NT2/D1 (cell line): Measurements from ENCODE around the gene GPC6.

Experiments used
- DNase-seq: peaks from one replicate; pipeline ENCODE4 v3.0.0-alpha.2; 2011; ENCODE audit warnings: low read depth, low spot score
- H3K27me3 ChIP-seq: 2 replicates; pipeline ENCODE4 v1.6.0; 2011; ENCODE audit warnings: mild to moderate bottlenecking; ENCODE audit not compliant: insufficient read length, insufficient read depth
- H3K36me3 ChIP-seq: 2 replicates; pipeline ENCODE4 v1.6.1; 2011; ENCODE audit warnings: mild to moderate bottlenecking, low read length, mixed read lengths; ENCODE audit not compliant: insufficient read depth, insufficient read length
- H3K4me1 ChIP-seq: 2 replicates; pipeline ENCODE4 v1.5.1; 2011; ENCODE audit not compliant: insufficient read depth, insufficient read length
- H3K4me3 ChIP-seq: 2 replicates; pipeline ENCODE4 v1.5.1; 2011; ENCODE audit warnings: low read depth; ENCODE audit not compliant: insufficient read length
- H3K9ac ChIP-seq: 2 replicates; pipeline ENCODE4 v1.6.0; 2011; ENCODE audit warnings: low read depth; ENCODE audit not compliant: insufficient read length
- H3K9me3 ChIP-seq: 2 replicates; pipeline ENCODE4 v1.5.1; 2011; ENCODE audit warnings: mild to moderate bottlenecking, low read length; ENCODE audit not compliant: insufficient read depth
- SUZ12 ChIP-seq: IDR thresholded peaks from 2 replicates; pipeline ENCODE4 v1.6.1; 2011; ENCODE audit not compliant: insufficient read length, insufficient read depth; ENCODE audit errors: extremely low read depth
- YY1 ChIP-seq: IDR thresholded peaks from 2 replicates; pipeline ENCODE4 v1.6.1; 2011; ENCODE audit not compliant: insufficient read length, insufficient read depth
- ZNF274 ChIP-seq: IDR thresholded peaks from 2 replicates; pipeline ENCODE4 v1.6.1; 2011; ENCODE audit warnings: mild to moderate bottlenecking, low read depth, low read length

The GPC6 gene

DNA sequence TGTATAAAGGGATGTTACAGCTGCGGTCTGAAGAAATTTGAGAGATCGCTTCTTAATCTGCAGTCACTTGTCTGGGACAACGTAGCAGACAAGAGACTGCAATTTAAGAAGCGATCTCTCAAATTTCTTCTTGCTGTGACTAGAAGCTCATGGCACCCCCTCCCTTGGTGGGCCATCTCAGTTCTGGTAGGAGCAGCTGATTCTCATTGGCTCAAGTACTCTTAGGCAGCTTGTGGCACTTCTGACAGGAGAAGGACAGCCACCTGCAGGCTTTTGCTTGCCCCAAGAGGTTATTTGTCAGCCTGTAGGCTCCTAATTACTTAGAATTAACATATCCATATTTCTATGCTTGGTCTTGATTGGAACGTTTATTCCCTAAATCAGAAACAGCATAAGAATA is 749.9 kb downstream of the GPC6 start:
- Histone ChIP-seq H3K27me3 (no peaks in the 10 kb centered on the region), H3K9ac (no peak overlapping the region), H3K9me3 (peaks cover 5% of the 10 kb centered on the region; the same call in 1 of the 2 replicates), H3K4me1 (no peaks in the 10 kb centered on the region), H3K4me3 (no peak overlapping the region), H3K36me3 (no peaks in the 10 kb centered on the region)
- no peak for TF ChIP-seq SUZ12
- TF ChIP-seq ZNF274: no peak
- TF ChIP-seq YY1: no peak
- no peak for DNase-seq

DNA sequence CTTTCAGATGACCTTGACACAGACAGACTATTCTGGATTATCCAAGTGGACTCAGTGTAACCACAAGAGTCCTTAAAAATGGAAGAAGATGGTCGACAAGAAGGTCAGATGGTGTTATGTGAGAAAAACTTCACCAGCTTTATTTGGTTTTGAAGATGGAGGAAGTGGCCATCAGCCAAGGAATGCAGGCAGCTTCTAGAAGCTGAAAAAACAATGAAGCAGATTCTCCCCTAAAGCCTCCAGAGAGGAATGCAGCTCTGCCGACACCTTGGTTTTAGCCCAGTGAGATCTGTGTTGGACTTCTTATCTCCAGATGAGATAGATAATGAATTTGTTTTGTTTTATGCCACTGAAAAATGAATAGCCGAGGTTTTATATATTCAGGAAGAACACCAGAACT is 751.4 kb downstream of the GPC6 start:
- no peak for TF ChIP-seq YY1
- Histone ChIP-seq H3K9ac (no peak overlapping the region), H3K27me3 (no peaks in the 10 kb centered on the region), H3K4me1 (no peaks in the 10 kb centered on the region), H3K36me3 (no peaks in the 10 kb centered on the region), H3K9me3 (peaks cover 5% of the 10 kb centered on the region; the same call in 1 of the 2 replicates), H3K4me3 (no peak overlapping the region)
- no peak for DNase-seq

DNA sequence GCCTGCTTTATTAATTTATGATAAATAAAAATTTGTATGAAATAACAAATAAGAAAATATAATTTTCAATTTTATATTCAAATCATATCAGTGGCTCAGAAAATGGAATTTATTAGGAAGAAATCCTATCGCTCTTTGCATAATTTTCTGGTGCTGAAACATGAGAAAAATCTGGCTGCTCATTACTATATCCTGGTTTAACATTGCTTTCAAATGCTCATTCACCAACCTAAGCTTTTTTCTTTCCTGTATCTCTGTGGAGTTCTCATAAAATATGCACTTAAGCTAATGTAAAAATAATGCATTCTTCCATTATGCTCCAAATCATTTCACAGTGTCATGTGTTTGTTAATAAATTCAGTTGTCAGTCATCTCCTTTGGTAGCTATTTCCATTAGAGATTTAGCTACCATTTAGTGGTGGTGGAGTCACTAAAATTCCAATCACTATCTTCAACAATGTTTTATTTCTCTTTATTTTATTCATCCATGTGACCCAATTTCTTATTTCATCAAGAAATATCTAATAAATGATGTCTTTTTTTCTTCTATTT is 754.9 kb downstream of the GPC6 start:
- no peak overlapping the region for H3K4me3 ChIP-seq
- H3K4me1 ChIP-seq: no peaks in the 10 kb centered on the region
- H3K9me3 ChIP-seq: peaks cover 5% of the 10 kb centered on the region; the same call in 1 of the 2 replicates
- H3K27me3 ChIP-seq: no peaks in the 10 kb centered on the region
- no peaks in the 10 kb centered on the region for H3K36me3 ChIP-seq
- TF ChIP-seq SUZ12 (no peak), YY1 (no peak), ZNF274 (no peak)
- no peak for DNase-seq
- H3K9ac ChIP-seq: no peak overlapping the region

DNA sequence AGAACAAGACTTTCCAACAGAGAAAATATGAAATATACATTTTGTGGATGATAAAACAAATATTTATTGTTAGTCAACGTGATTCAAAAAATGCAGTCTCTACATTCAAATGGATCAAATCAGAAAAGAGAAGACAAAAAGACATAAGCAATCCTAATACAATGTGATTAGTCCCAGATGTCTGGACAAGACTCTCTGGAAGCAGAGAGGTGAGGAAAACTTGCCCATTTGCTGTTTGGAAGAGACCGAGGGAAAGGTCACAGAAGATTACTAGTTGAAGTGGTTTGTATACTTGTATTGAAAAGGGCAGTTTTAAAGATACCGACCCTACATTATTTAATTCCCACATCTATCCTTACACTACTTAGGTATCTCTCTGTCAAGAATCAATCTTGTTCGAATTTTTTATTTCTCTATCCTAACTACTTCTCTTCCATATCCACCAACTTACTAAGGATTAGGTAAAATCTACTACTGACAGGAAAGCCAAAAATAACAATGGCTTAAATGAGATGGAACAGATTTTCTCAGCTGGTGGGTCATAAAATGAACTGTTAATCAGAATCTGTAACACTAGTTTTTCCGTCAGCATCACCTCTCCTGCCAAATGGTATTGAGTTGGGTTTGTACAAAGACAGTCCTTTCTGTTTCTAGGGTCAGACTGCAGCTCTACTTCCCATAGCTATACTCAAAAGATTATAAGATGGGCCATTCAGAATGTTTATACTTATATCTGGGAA is 755.7 kb downstream of the GPC6 start:
- Histone ChIP-seq H3K27me3 (no peaks in the 10 kb centered on the region), H3K9me3 (peaks cover 5% of the 10 kb centered on the region; the same call in 1 of the 2 replicates), H3K36me3 (no peaks in the 10 kb centered on the region), H3K4me3 (no peak overlapping the region), H3K9ac (no peak overlapping the region), H3K4me1 (no peaks in the 10 kb centered on the region)
- no peak for TF ChIP-seq YY1
- no peak for TF ChIP-seq SUZ12
- no peak for TF ChIP-seq ZNF274
- DNase-seq: no peak

DNA sequence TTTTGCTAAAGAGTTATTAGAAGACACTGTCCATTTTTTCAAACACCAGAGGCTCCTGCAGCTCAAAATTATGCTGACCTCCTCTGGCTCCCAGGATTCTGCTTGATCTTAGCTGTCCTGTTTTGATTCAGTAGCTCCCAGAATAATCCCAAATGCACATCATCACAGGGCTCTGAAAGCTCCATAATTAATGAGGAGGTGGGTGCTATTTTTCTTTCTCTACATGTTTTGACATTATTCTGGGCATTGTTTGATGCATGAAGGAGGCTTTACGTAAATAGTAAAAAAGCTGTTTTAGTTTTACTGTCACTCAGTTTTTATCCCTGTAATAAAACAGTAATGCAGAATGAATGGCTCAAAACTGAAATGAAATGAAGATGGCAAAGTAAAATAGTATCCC is 757.4 kb downstream of the GPC6 start:
- no peaks in the 10 kb centered on the region for H3K36me3 ChIP-seq
- no peak overlapping the region for H3K4me3 ChIP-seq
- H3K27me3 ChIP-seq: no peaks in the 10 kb centered on the region
- H3K9ac ChIP-seq: no peak overlapping the region
- H3K9me3 ChIP-seq: no peaks in the 10 kb centered on the region
- TF ChIP-seq YY1 (no peak), ZNF274 (no peak), SUZ12 (no peak)
- no peak for DNase-seq
- no peaks in the 10 kb centered on the region for H3K4me1 ChIP-seq

DNA sequence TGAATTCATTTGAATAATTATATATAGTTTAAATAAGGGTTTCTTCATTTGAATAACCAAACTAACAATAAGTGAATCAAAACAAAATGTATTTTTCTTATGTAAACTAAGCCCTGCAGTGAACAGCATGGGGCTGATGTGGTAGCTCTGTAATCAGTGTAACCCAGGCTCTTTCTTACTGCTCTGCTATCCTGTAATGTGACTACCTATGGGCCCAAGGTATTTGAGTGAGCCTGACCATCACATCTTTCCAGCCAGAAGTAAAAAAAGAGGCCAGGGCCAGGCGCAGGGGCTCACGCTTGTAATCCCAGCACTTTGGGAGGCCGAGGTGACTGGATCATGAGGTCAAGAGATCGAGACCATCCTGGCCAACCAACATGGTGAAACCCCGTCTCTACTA is 758.3 kb downstream of the GPC6 start:
- DNase-seq: no peak
- no peak for TF ChIP-seq YY1
- no peak for TF ChIP-seq SUZ12
- no peak for TF ChIP-seq ZNF274

DNA sequence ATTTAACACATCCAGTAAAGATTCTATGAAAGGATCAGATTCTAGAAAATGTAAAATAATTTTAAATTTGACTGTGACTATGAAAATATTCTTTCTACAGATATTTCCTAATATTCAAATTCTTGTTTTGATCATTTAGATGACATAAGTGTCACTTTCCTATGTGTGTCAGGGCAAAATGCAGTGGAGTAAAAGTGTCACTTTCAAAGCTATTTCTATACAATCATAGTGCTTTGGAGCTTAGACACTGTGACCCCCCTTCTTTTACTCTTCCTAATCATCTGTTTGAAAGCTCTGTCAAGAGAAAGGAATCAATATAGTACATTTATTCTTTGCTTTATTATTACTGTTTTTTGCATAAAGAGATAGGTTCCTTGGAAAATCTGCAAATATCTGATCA is 760.9 kb downstream of the GPC6 start:
- H3K27me3 ChIP-seq: no peaks in the 10 kb centered on the region
- no peaks in the 10 kb centered on the region for H3K4me1 ChIP-seq
- TF ChIP-seq SUZ12: no peak
- TF ChIP-seq YY1: no peak
- TF ChIP-seq ZNF274: no peak
- no peak overlapping the region for H3K4me3 ChIP-seq
- no peaks in the 10 kb centered on the region for H3K36me3 ChIP-seq
- DNase-seq: no peak
- no peak overlapping the region for H3K9ac ChIP-seq
- H3K9me3 ChIP-seq: no peaks in the 10 kb centered on the region

More for the DNA sequence above, 758.3 kb downstream of the GPC6 start:
- Histone ChIP-seq H3K4me3 (no peak overlapping the region), H3K9ac (no peak overlapping the region), H3K9me3 (no peaks in the 10 kb centered on the region), H3K4me1 (no peaks in the 10 kb centered on the region), H3K36me3 (no peaks in the 10 kb centered on the region), H3K27me3 (no peaks in the 10 kb centered on the region)

DNA sequence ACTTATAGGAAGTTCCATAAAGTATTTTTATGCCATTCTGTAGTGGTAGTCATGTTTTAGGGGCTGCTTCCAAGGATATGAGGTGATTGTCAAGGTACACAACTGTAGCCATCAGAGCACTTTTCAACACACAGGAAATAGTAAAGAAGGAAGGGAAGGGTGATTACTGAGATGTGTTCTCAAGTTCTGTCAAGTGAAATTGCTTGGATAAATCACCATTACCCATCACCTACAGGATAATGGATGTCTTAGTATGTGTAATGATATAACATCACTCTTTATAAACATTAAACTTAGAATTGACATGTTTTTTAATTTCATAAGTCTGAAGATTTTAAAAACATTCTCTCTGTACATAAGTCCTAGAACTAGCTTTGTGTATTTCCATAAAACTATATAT is 765.0 kb downstream of the GPC6 start:
- TF ChIP-seq ZNF274 (no peak), YY1 (no peak), SUZ12 (no peak)
- Histone ChIP-seq H3K9ac (no peak overlapping the region), H3K4me1 (no peaks in the 10 kb centered on the region), H3K9me3 (no peaks in the 10 kb centered on the region), H3K27me3 (no peaks in the 10 kb centered on the region), H3K4me3 (no peak overlapping the region), H3K36me3 (no peaks in the 10 kb centered on the region)
- DNase-seq: no peak
